Central memory CD4-positive, alpha-beta T cell (primary cell): ENCODE data around the gene MYO5B.

ENCODE experiments used
- DNase-seq: peaks from one replicate; pipeline ENCODE4 v3.0.0; 2022

MYO5B gene

DNA sequence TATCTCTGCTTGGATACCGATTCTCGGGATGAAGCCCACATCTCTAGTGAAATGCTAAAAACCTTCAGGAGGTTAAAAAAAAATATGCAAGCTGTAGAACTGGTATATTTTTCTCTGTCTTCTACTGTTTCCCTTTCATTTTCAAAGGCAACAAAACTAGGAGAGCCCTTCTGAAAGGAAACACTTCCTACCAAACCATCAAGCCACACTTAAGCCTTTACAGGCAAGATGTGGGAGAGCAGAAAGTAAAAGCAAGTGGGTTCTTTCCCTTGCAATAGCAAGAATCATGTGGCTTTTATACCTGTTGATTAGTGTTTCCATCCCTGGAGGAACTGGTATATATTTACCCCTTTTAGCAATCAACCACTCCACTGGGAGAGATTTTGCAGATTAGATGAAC is 233.7 kb downstream of the MYO5B start:
- DNase-seq: no peak

DNA sequence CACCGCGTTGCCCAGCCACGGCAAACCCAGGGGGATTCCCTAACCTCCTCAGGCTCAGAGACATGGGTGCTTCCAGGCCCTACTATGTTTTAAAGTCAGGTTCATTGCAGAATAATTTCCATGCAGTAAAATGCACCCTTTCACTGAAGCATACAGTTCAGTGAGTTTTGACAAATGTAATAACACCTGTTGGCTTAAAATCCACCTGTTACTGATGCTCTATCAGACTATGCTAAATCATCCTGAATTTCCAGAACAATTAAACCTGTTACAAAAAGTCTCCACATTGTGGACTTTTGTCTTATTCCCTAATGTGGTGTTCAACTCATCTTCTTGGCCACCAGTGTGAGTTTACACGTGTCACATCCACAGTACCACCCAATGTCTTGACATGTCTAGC is 234.6 kb downstream of the MYO5B start:
- no peak for DNase-seq

DNA sequence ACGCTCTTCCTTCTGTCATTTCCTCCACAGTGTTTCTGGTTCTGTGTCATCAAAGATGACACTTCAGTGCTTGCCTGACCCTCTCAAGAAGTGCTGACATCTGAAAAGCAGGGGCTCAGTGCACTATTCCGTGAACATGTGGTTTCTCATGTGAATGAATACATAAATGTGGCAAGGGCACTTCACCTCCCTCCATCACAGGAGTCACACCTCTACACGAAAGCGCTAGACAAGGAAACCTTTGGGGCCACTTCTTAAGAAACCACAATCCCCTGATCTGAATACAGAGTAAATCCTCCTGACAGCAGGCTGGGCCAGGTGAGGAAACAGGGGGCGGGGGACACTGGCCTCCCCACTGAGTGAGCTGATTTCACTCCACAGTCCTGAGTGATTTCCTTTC is 235.8 kb downstream of the MYO5B start:
- DNase-seq: no peak

DNA sequence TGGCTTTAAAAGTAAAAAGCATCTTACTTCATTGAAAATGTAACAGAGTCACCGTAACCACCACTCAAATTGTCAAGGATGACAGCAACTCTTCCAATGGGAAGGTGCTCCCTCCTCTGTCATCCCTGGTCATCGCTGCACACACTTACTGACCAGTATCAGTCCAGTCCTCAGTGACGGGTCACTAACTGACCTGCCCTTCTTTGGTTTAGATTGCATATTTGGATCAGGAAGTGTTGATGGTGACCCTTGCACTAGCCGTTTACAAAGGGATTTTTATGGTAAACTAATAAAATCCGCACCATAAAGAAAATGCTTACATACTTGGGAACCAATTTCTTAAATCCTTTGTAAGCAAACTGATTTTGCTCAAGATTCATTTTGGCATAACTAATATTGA is 239.7 kb downstream of the MYO5B start:
- no peak for DNase-seq

DNA sequence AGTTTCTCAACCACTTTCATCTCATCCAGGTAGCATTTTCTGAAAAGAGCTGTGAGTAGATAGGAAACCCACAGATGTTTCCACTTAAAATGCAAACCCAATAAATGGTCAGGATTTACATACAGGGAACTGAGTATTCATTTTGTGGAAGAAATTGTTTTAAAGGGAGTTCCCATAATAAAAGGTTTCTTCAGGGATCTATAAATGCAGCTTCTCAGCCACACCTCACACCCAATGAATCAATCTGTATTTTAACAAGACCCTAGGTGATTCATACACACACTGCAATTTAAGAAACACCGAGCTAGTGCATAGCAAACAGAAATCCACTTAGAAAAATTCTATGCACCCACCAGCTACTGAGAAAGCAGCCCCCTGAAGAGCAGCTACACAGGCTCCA is 241.6 kb downstream of the MYO5B start:
- DNase-seq: no peak

DNA sequence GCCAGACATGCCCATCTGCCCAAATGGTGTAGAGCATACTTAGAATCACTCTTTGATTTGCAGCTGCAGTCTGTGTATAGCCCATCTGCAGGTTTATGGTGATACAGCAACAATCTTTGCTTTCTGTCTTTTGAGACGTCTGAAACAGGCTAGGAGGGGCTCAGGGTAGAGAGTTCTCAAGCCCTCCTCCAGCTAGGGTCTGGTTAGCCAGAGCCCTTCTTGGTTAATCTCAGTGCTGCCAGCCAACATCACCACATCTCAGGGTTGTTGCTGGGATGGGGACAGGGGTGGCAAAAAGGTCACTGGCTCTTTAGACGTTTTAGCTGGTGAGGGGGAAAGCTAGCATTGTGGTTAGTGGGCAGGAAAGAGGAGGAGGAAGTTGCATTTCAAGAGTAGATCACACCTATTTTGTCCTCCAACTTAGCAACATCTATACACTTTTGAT is 245.0 kb downstream of the MYO5B start:
- peak; percentile 17 for DNase-seq

DNA sequence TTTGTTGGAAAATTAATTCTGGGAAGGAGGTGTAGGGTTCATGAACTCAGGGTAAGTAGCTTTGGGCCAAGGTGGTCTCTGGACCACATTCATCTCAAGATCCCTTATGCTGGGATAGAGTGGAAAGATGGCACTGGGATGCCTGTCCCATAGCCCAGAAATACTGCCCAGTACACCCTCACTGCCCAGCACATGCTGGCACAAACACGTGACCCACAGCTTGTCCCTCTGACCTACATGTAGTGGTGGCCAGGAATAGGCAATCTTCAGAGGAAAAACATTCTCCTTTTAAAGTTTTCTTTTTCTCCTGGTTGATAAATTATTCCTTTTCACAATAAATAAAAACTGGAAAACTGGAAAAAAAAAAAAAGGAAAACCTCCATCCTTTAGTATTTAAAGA is 246.0 kb downstream of the MYO5B start:
- DNase-seq: no peak

DNA sequence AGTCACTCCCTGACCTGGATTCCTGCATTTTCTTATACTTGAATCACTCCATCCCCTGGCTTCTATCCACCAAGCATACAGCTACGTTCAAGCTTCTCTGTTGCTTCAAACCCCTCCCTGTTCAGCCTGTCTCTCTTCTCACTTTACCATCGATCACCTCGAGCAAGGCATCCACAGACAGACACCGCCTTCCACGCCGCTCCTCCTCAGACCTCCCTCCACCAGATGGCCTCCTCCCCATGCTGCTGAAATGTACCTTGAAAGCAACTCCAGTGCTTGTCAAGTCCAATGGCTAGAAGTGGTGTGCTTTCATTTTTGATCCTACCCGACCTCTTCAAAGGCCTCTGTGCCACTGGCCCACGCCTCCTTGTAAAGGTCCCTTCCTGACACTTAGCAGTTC is 250.3 kb downstream of the MYO5B start:
- DNase-seq: no peak

DNA sequence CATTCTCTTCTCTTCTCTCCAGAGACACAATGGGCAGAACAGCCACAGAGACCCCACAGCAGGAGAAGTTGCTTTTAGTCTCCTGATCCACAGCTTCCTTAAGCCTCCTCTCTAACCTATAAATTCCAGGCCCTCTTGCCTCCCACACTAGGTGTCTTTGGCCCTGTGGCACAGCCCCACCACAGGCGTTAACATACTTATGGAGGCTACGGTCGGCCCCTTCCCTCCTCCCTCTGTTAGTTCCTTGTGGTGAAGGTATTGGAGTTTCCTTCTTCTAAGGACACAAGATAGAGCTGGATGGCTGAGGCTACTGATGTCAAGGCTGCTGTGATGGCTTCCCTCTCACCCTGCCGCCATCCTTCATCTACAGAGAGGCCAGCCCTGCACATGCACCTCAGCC is 258.1 kb downstream of the MYO5B start:
- DNase-seq: no peak

DNA sequence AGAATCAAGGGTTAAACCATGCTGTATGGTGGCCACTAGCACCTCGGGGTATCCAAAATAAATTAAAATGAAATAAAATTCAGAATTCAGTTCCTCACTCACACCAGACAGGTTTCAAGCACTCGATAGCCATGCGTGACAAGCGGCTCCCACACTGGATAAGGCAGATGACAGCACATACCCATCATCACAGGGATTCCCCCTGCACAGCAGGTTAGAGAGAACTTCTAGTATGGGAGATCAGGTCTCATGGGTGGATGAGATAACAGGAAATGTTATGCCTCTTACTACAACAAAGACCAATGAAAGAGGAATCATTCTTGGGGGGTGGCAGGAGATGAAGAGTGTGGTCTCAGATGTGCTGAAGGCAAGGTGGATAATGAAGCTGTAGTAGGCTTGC is 259.7 kb downstream of the MYO5B start:
- no peak for DNase-seq

DNA sequence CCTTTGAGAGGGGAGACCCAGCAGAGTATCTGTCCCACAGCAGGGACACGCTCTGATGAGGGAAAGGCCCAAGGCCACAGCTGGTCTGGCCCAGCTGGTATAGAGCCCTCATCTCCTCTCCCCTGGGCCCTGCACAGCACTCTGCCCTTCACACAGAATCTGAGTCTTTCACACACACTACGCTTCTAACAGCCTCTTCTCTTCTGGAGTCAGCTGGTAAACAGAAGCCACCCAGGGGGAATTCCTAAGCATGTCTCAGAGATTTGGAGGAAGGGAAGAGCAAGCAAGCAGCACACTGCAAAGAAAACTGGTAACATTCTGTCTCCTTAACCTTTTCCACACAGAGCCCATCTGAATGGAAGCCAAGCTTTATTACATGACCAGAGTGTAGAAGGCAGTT is 260.5 kb downstream of the MYO5B start:
- DNase-seq: no peak

DNA sequence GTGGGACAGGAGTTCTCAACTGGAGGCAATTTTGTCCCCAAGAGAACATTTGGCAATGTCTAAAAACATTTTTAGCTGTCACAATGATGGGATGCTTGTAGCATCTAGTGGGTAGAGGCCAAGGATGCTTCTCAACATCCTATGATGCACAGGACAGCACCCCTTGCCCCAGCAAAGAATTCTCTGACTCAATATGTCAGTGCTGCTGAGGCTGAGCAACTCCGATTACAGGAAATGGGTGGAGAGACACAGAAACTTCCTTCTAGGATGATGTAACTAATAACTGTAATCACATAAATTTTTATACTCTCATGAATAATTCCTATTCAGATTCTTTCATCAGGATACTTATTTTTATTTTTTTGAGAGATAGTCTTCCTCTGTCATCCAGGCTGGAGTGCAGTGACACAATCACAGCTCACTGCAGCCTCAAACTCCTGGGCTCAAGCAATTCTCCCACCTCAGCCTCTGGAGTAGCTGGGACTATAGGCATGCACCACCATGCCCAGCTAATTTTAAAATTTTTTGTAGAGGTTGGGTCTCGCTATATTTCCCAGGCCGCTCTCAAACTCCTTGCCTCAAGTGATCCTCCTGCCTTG is 261.3 kb downstream of the MYO5B start:
- DNase-seq: no peak

DNA sequence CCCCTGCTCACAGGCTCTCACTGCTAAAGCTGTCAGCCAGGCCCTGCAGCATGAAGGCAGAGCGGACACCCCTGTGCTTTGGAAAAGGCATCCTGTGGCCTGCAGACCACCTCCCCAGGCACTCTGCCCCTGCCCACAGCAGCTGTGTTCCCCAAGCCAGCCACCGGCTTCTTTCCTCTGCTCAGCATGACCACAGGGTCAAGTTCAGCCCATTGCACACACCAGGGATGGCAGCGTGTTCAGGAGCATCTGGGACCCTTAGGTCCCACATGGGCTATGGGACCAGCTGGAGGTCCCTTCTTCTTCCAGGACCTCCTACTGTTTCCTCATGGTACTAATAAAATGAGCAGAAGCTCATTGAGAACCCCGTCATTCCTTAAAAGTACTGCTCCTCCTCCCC is 263.2 kb downstream of the MYO5B start:
- DNase-seq: no peak

DNA sequence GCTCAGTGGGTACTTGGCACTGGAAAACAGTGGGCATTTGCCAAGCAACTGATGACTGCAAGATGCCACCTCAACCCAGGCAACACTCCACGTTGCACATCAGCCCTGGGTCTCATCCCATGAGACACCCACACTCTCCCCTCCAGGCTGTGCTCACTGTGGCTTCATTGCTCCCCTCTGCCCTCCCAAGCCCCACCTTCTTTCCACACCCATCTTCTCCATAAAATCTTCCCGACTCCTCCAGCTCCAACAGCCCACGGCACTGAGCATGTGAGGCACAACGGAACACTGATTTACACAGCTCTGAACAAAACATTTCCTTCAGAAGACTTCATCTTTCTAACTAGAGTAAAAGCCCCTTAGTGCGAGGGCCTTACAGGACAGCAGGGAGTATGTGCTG is 263.8 kb downstream of the MYO5B start:
- no peak for DNase-seq

DNA sequence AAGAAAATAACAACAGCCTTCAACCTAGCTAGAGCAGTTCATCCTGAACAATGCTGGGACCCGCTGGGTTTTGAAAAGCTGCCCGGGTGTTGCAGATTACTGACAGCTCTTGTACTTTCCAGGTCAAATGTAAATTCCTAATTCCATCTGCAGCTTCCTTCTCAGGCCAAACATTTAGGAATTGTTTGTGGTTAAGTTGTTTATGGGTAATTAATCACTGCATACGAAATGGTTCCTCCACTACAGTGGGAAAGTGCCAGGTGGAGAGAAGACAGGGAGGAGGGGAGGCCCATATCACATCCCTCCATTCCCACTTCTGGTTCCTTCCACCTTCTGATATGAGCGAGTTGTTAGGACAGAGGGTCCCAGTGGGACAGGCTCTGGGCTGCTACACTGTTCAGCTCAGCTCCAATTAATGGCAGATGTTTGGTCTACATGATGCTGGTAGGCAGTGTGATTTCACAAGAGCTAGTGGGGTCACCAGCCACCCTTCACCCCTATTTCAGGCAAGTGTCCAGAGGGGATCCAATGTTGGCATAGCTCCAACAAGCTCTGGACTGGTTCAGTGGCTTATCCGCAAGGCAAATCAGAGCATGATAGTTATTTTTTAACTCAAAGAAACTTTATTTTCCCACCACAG is 268.7 kb downstream of the MYO5B start:
- DNase-seq: no peak

DNA sequence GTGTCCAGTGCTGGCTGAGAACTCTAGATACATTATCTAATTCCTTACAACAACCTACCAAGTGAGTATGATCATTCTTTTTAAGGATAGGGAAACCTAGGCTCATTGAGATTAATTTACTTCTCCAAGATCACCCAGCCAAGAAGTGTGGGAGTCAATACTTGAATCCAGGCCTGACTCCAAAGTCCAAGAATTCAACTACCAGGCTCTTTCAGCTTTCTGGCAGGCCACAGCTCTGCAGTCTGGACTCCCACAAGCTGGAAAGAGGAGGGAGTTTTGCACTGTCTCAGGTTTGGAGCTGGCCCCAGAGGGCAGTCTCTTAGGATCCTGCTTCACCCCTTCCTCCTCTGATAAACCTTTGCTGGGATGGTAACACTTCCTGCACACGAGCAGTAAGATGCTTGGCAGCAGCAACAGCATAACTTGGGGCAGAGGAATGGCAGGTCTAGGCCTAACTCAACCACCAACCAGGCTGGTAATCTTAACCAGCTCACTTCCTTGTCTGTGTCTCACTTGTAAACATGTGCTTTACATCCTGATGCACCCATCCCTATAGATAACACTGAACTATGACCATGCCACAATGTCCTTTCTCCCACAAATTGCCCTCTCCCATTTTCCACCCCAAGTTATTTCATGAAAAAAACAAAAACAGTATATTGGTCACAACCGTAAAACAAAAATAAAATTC is 270.5 kb downstream of the MYO5B start:
- DNase-seq: no peak

DNA sequence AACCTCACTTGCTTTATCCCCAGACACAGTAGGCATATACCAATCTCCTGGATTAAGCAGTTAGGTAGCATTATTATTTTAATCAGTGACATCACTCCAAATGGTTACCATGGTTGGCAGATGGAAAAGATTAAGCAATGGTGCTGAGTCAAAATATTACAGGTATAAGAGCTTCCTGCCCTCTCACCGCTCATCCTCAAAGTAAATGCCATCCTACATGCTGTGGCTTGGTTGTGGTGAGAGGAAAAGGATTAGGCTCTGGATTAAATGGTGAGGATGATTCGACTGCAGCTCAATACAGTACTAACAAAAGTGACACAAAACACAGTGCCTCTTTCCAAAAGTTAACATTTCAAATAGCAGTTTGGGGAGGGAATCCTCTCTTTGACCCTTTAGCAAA is 272.7 kb downstream of the MYO5B start:
- DNase-seq: no peak

DNA sequence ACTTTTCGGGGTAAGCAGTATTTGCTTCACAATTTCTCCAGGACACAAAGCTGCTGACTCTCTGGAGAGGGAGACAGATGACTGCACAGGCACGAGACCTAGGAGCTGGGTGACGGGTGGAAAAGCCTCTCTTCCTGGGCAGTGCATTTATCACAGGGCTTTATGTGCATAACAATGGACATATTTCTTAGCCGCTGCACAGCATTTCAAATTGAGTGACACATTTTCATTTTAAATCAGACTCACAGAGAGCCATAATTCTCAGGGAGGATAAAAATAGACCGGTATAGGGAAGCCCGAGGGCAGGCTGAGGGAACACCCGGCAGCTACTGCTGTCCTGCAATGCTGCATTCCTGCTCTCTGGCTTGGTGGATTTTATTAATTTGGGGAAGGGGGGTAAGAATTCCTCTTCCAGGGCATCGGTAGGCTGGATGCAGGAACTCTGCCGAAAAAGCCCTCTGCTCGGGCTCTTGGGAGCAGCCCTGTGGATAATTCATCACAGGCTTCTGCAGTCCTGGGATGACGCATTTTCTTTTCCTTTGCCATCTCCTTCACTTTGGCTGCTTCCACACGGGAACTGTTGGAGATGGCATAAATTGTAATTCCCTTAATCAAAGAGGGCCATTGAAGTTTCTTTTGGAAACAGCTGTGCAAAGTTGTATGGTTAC is 273.5 kb downstream of the MYO5B start:
- DNase-seq: no peak

DNA sequence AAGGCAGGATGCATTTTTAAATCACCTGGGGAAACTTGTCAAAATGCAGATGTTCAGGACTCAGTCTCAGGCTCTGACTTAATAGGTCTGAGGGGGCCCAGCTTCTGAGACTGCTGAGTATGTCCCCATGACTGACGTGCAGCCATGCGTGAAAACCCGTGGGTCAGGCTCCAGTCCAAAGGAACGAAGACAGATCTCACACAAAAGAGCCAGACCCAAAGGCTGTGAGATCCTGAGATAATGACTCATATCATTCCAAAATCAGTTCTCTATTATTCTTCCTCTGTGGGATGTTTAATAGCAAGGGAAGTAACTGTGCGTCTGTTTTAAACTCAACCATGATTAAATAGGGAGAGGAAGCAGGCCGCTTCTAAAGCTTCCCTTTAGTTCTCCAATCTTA is 274.2 kb downstream of the MYO5B start:
- DNase-seq: no peak

DNA sequence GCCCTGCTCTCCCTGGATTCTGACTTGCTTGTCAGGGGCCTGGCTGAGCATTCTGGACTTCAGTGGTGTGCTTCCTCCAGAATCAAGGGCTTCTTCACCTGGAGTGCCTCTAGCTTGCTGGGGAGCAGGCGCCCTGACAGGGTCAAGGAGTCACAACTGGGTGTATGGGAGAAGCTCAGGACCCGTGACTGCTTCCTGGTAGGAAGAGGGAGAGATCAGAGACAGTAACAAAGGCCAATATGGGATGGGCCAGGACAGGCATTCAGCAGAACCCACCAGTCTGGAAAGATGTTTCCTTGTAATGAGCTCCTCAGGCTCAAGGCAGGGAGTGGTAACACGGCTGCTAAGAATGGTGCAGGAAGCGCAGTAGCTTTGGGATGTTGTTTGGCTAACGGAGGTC is 277.2 kb downstream of the MYO5B start:
- no peak for DNase-seq

DNA sequence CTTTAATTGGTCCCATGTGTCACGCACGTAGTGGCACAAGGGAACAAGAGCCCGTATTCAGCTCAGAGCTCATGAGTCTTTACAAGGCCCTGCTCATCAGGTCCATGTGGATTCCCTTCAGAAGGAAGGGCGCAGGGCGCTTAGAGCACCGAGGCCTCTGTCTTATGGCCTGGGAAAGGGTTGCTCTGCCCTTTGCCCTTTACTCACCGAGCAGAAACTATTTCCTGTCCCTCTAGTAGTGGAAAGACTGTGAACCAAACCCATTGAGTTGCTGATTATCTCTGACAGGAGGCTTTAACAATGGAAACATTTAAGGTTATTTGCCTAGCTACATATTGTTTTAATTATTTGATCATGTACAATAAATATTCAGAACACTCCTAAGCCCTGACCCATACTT is 279.6 kb downstream of the MYO5B start:
- DNase-seq: no peak

DNA sequence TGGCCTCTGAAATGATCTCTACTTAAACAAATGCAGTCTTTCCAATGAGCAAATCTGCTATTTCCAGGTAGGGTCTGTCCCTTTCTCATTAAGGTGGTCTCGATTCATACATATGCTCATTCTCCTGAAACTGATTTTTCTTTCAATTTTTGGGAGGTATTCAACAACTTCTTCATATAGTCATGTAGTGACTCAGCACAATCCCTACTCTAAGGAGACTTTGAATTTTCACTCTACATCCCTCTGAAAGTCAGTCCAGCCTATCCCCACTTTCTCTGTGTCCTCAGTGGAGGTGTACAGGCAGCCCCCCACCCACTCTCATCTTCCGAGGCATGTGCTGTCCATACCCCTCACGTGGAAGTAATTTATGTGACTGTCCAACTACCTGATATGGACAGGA is 281.7 kb downstream of the MYO5B start:
- no peak for DNase-seq

DNA sequence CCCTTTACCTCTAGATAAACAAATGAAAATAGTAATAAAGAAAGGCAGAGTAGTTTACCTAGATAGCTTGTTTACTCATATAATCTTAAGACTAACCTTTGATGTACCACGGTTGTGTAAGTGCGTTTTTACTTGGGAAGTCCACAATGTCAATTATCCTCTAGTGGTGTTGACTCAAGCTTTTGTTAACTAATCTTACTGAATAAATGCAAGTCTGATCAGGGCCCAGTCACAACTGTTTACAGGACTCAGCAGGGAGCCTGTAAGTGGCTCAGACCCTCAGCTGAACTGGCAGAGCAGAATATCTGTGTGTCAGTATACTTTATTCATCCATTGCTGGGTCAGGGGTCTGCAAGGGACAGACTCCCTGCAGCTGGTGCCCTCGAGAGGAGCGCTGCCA is 283.5 kb downstream of the MYO5B start:
- no peak for DNase-seq

DNA sequence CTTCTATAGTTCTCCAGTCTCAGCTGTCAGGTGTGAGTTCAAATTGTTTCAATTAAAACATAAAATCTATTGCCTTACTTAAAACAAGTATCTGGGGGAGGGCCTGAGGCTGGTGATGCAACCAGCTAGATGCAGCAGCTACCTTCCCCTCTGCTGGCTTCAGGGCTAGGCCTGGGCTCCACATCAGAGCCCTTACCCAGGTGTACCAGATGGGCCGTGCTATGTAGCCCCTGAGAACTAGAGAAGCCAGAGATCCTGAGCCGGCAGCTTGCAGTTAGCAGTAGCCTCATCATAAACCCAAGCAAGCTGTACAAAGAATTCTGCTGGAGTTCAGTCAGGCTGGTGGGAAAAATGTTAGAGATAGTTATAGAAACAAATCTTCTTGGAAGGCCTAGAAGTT is 284.0 kb downstream of the MYO5B start:
- no peak for DNase-seq
